K562 (cell line): ENCODE measurements around the gene TXNL1. TPM values are rescaled to one million over a fixed set of nuclear protein-coding genes. Genes with fewer than 3 reads are reported as not detected.

Experiments
- ARNT ChIP-seq, 2 experiments: fragments of 450-650 bp; IDR thresholded peaks; 2 replicates each; pipeline ENCODE4 v1.6.1; 2016; ENCODE audit warnings: mild to moderate bottlenecking in 1 of 2
- CC2D1A ChIP-seq: fragments of 450-650 bp; IDR thresholded peaks from 2 replicates; pipeline ENCODE4 v1.6.1; 2017; ENCODE audit warnings: mild to moderate bottlenecking
- CSDE1 ChIP-seq, 2 experiments: fragments of 450-650 bp; IDR thresholded peaks; 2 replicates each; pipeline ENCODE4 v1.6.1; 2016; ENCODE audit warnings: mild to moderate bottlenecking in 1 of 2
- CTBP1 ChIP-seq: fragments of 450-650 bp; IDR thresholded peaks from 2 replicates; pipeline ENCODE4 v1.6.1; 2016; ENCODE audit warnings: borderline replicate concordance
- HDAC3 ChIP-seq: fragments of 450-650 bp; IDR thresholded peaks from 2 replicates; pipeline ENCODE4 v1.6.1; 2018; ENCODE audit warnings: borderline replicate concordance, mild to moderate bottlenecking, moderate library complexity; ENCODE audit not compliant: partially characterized antibody
- HIVEP1 ChIP-seq: fragments of 250-450 bp; sonication (Bioruptor Pico); IDR thresholded peaks from 2 replicates; pipeline ENCODE4 v1.4.0; 2020; ENCODE audit warnings: mild to moderate bottlenecking
- KDM4B ChIP-seq, 2 experiments: fragments of 450-650 bp in 1 of 2; sonication (generic) in 1 of 2; IDR thresholded peaks; 2 replicates each; pipeline ENCODE4 v1.6.1; 2016 to 2017; ENCODE audit warnings: borderline replicate concordance in 2 of 2, antibody characterized with exemption in 1 of 2, low read depth in 1 of 2, mild to moderate bottlenecking in 1 of 2
- MYNN ChIP-seq, 2 experiments: sonication (generic); formaldehyde crosslinking in 1 of 2; IDR thresholded peaks; 2 replicates each; pipeline versions ENCODE4 v1.5.0 to v1.6.1; 2016 to 2020; ENCODE audit warnings: antibody characterized with exemption in 1 of 2, missing genetic modification reagents in 1 of 2
- NFE2L1 ChIP-seq: fragments of 450-650 bp; IDR thresholded peaks from 2 replicates; pipeline ENCODE4 v1.6.1; 2016; ENCODE audit warnings: missing genetic modification characterization, low read depth, mild to moderate bottlenecking, missing compliant biosample characterization, moderate library complexity, borderline replicate concordance
- NFIX ChIP-seq: fragments of 250-450 bp; sonication (Bioruptor Pico); IDR thresholded peaks from 2 replicates; pipeline ENCODE4 v1.4.0; 2020; ENCODE audit warnings: low read depth, mild to moderate bottlenecking, moderate library complexity
- NR3C1 ChIP-seq: sonication (generic); formaldehyde crosslinking; IDR thresholded peaks from 2 replicates; pipeline ENCODE4 v1.8.1; 2022; ENCODE audit warnings: missing genetic modification reagents
- PHTF2 ChIP-seq: fragments of 250-450 bp; sonication (Bioruptor Pico); IDR thresholded peaks from 2 replicates; pipeline ENCODE4 v1.5.0; 2021; ENCODE audit warnings: mild to moderate bottlenecking
- POU5F1 ChIP-seq: fragments of 150-350 bp; IDR thresholded peaks from 2 replicates; pipeline ENCODE4 v1.6.1; 2014; ENCODE audit warnings: borderline replicate concordance, low read length, low read depth, mild to moderate bottlenecking; ENCODE audit not compliant: partially characterized antibody
- RHOXF2B ChIP-seq: fragments of 250-450 bp; sonication (Bioruptor Pico); conservative IDR thresholded peaks from 2 replicates; pipeline ENCODE4 v1.5.1; 2021
- SP1 ChIP-seq: sonication (generic); formaldehyde crosslinking; IDR thresholded peaks from 2 replicates; pipeline ENCODE4 v1.8.1; 2022; ENCODE audit warnings: mild to moderate bottlenecking, missing genetic modification reagents
- ZFP36 ChIP-seq: fragments of 150-350 bp; IDR thresholded peaks from 2 replicates; pipeline ENCODE4 v1.6.1; 2018; ENCODE audit warnings: low read length, low read depth; ENCODE audit not compliant: partially characterized antibody
- ZNF239 ChIP-seq: fragments of 250-450 bp; sonication (Bioruptor Pico); IDR thresholded peaks from 2 replicates; pipeline ENCODE4 v1.4.0; 2020; ENCODE audit warnings: mild to moderate bottlenecking
- ZNF696 ChIP-seq: fragments of 250-450 bp; sonication (Bioruptor Pico); conservative IDR thresholded peaks from 2 replicates; pipeline ENCODE4 v1.4.0; 2020; ENCODE audit warnings: mild to moderate bottlenecking, moderate library complexity
- polyA plus RNA-seq, 8 experiments: library from polyadenylated mRNA; depleted of rRNA in 4 of 8; stranded (reverse) in 5 of 8; unstranded in 3 of 8; fragments of >200 nt; fragmentation: Nextera tagmentation in 2 of 8; fragmentation: Illumina TruSeq in 1 of 8; extraction: Ambion mirVana in 2 of 8; extraction: Trizol in 1 of 8; gene quantifications; 2 replicates each; pipeline versions ENCODE4 v1.2.1 to v1.2.3, GENCODE V29; 2011 to 2014; ENCODE audit warnings: inconsistent platforms in 1 of 8, missing spikeins in 1 of 8
- total RNA-seq, 7 experiments: library from RNA; depleted of rRNA in 6 of 7; stranded (reverse); fragments of >200 nt in 6 of 7; fragmentation: Illumina TruSeq in 2 of 7; extraction: Trizol in 2 of 7; gene quantifications; 2 replicates each; pipeline versions ENCODE4 v1.2.1 to v1.2.3, GENCODE V29; 2011 to 2021; ENCODE audit warnings: low replicate concordance in 1 of 7
- TF ChIP-seq, protein P1 (sequence below): sonication (generic); formaldehyde crosslinking; IDR thresholded peaks from 2 replicates; pipeline ENCODE4 v1.8.1; 2023; ENCODE audit warnings: missing genetic modification reagents, mild to moderate bottlenecking, borderline replicate concordance
- TF ChIP-seq, protein P2 (sequence below): sonication (generic); formaldehyde crosslinking; IDR thresholded peaks from 2 replicates; pipeline ENCODE4 v1.8.0; 2022; ENCODE audit warnings: missing genetic modification reagents, mild to moderate bottlenecking, borderline replicate concordance
- TF ChIP-seq, protein P3 (sequence below): fragments of 250-450 bp; sonication (Bioruptor Pico); IDR thresholded peaks from 2 replicates; pipeline ENCODE4 v1.8.0; 2021; ENCODE audit warnings: moderate library complexity, mild to moderate bottlenecking, inconsistent platforms

Gene TXNL1
- total and polyA plus RNA-seq, 9 of the 15 experiments (the other 6 are each of a cell fraction or from before 2014, with no cell fraction given): 45.4 to 103 (median 65.7) TPM

DNA sequence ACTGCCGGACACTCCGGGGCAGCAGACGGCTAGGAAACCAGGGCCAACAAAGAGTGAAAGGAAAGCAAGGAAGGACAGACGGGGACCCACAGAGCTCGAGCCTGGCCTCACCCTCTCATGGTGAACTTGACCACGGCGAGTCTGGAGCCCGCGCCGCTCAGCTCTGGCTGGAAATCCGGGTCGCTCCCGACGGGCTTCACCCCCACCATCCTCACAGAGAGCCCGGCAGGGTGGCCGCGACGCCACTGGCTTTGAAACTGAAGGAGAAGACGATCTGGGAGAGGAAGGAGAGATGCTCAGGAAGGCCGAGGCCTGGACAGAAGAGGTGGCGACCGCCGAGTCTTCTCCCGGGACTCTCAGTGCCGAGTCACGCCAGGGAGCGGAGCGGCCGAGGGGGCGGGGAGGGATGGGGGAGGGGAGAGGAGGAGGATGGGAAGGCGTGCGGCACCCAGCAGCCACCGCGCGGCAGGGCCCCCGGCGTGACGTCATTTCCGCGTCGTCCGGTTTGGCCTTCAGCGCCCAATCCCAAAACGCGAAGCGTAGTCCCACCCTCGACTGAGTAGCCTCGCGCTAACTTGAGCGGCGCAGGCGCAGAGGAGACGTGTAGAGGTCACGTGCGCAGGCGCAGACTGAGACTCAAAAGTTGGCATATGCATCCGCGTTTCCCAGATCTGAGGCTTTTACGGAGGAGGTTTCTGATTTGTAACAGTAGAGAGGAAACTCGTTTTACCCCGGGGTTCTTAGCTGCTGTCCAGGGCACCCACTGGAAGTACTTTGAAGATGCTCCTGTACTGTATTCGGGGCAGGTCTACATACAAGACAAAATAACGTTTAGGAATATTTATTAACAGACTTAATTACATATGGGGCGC, at the start of gene TXNL1 (continued):
- TF ChIP-seq, protein P1, sequence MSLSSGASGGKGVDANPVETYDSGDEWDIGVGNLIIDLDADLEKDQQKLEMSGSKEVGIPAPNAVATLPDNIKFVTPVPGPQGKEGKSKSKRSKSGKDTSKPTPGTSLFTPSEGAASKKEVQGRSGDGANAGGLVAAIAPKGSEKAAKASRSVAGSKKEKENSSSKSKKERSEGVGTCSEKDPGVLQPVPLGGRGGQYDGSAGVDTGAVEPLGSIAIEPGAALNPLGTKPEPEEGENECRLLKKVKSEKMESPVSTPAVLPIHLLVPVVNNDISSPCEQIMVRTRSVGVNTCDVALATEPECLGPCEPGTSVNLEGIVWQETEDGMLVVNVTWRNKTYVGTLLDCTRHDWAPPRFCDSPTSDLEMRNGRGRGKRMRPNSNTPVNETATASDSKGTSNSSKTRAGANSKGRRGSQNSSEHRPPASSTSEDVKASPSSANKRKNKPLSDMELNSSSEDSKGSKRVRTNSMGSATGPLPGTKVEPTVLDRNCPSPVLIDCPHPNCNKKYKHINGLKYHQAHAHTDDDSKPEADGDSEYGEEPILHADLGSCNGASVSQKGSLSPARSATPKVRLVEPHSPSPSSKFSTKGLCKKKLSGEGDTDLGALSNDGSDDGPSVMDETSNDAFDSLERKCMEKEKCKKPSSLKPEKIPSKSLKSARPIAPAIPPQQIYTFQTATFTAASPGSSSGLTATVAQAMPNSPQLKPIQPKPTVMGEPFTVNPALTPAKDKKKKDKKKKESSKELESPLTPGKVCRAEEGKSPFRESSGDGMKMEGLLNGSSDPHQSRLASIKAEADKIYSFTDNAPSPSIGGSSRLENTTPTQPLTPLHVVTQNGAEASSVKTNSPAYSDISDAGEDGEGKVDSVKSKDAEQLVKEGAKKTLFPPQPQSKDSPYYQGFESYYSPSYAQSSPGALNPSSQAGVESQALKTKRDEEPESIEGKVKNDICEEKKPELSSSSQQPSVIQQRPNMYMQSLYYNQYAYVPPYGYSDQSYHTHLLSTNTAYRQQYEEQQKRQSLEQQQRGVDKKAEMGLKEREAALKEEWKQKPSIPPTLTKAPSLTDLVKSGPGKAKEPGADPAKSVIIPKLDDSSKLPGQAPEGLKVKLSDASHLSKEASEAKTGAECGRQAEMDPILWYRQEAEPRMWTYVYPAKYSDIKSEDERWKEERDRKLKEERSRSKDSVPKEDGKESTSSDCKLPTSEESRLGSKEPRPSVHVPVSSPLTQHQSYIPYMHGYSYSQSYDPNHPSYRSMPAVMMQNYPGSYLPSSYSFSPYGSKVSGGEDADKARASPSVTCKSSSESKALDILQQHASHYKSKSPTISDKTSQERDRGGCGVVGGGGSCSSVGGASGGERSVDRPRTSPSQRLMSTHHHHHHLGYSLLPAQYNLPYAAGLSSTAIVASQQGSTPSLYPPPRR: no peak
- TF ChIP-seq HDAC3 (no peak), KDM4B (IDR thresholded peaks at IDR 0.05; ENCODE audit: borderline replicate concordance in 2 of 2, low read depth in 1 of 2) (0 out of 4 replicates have a peak, but pooled peaks of 1 of the 2 experiments have one; percentile 46), PHTF2 (CRISPR knock-in tag) (no peak), MYNN (IDR thresholded peaks at IDR 0.05) (no peak), MYNN (CRISPR knock-in tag; IDR thresholded peaks at IDR 0.05) (no peak), ZNF239 (CRISPR knock-in tag) (no peak), SP1 (CRISPR knock-in tag) (no peak), ZFP36 (no peak), NFE2L1 (tag) (no peak), CTBP1 (no peak), ARNT (IDR thresholded peaks at IDR 0.05) (no peak), NR3C1 (CRISPR knock-in tag) (no peak), CC2D1A (peak; percentile 74; the same call in 1 of the 2 replicates), HIVEP1 (CRISPR knock-in tag) (no peak), RHOXF2B (CRISPR knock-in tag) (no peak), POU5F1 (no peak), ZNF696 (CRISPR knock-in tag) (no peak), NFIX (CRISPR knock-in tag) (no peak), CSDE1 (IDR thresholded peaks at IDR 0.05) (no peak)
- TF ChIP-seq, protein P2, sequence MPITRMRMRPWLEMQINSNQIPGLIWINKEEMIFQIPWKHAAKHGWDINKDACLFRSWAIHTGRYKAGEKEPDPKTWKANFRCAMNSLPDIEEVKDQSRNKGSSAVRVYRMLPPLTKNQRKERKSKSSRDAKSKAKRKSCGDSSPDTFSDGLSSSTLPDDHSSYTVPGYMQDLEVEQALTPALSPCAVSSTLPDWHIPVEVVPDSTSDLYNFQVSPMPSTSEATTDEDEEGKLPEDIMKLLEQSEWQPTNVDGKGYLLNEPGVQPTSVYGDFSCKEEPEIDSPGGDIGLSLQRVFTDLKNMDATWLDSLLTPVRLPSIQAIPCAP (CRISPR knock-in tag): no peak
- TF ChIP-seq, protein P3, sequence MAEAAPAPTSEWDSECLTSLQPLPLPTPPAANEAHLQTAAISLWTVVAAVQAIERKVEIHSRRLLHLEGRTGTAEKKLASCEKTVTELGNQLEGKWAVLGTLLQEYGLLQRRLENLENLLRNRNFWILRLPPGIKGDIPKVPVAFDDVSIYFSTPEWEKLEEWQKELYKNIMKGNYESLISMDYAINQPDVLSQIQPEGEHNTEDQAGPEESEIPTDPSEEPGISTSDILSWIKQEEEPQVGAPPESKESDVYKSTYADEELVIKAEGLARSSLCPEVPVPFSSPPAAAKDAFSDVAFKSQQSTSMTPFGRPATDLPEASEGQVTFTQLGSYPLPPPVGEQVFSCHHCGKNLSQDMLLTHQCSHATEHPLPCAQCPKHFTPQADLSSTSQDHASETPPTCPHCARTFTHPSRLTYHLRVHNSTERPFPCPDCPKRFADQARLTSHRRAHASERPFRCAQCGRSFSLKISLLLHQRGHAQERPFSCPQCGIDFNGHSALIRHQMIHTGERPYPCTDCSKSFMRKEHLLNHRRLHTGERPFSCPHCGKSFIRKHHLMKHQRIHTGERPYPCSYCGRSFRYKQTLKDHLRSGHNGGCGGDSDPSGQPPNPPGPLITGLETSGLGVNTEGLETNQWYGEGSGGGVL (CRISPR knock-in tag): no peak
